ENCODE measurements around the gene HECW1.

DNA sequence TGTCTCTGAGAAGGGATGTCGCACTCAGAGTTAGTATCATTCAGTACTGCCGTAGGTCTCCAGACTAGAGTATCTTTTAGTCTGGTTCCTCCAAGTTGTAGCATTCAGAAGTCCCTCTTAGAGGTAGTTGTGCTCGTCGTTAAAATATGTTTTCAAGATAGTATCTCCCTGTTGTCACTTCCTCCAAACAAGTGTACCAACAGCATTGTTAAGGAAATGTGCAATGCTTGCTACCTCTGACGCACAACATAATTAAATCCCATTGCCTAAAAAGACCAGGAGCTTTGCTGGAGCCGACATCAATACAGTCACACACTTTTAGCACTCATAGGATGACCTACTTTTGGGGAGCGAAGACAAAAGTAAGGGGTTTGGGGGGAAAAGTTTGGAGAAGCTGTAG lies 390.5 kb downstream of the HECW1 start:
- TF ChIP-seq, protein P1, sequence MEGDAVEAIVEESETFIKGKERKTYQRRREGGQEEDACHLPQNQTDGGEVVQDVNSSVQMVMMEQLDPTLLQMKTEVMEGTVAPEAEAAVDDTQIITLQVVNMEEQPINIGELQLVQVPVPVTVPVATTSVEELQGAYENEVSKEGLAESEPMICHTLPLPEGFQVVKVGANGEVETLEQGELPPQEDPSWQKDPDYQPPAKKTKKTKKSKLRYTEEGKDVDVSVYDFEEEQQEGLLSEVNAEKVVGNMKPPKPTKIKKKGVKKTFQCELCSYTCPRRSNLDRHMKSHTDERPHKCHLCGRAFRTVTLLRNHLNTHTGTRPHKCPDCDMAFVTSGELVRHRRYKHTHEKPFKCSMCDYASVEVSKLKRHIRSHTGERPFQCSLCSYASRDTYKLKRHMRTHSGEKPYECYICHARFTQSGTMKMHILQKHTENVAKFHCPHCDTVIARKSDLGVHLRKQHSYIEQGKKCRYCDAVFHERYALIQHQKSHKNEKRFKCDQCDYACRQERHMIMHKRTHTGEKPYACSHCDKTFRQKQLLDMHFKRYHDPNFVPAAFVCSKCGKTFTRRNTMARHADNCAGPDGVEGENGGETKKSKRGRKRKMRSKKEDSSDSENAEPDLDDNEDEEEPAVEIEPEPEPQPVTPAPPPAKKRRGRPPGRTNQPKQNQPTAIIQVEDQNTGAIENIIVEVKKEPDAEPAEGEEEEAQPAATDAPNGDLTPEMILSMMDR (IDR thresholded peaks at IDR 0.05), result no peak
- TF ChIP-seq EZH2 (IDR thresholded peaks at IDR 0.05), result no peak
- TF ChIP-seq EZH2phosphoT487 (IDR thresholded peaks at IDR 0.05), result no peak

Data from neural progenitor cell (in vitro differentiated cells).